OCI-LY3 (cell line): ENCODE data around the gene B4GALNT1.
"Not testable (repeated sequence)": the region's sequence is repeated elsewhere in the genome, so short reads cannot be mapped to it uniquely, and the experiment has no call there.

Experiments used
- EZH2phosphoT487 ChIP-seq: fragments of 200-600 bp; shearing (Covaris generic); IDR thresholded peaks from 2 replicates; pipeline ENCODE4 v1.6.1; 2018; ENCODE audit warnings: antibody characterized with exemption, mixed run types, low read depth
- TF ChIP-seq, protein P1 (sequence below): fragments of 200-600, 300-600 bp; sonication (generic); IDR thresholded peaks from 2 replicates; pipeline ENCODE4 v1.5.1; 2014; ENCODE audit warnings: antibody characterized with exemption, low read length, low read depth

DNA sequence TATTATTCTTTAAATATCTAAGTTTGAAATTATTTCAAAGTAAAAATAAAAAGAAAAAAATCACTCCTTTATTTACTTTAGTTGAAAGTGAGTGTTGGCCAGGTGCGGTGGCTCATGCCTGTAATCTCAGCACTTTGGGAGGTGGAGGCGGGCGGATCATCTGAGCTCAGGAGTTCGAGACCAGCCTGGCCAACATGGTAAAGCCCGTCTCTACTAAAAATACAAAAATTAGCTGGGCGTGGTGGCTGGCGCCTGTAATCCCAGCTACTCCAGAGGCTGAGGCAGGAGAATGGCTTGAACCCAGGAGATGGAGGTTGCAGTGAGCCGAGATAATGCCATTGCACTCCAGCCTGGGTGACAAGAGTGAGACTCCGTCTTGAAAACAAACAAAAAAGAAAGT, 3.7 kb upstream of the B4GALNT1 start:
- TF ChIP-seq, protein P1, sequence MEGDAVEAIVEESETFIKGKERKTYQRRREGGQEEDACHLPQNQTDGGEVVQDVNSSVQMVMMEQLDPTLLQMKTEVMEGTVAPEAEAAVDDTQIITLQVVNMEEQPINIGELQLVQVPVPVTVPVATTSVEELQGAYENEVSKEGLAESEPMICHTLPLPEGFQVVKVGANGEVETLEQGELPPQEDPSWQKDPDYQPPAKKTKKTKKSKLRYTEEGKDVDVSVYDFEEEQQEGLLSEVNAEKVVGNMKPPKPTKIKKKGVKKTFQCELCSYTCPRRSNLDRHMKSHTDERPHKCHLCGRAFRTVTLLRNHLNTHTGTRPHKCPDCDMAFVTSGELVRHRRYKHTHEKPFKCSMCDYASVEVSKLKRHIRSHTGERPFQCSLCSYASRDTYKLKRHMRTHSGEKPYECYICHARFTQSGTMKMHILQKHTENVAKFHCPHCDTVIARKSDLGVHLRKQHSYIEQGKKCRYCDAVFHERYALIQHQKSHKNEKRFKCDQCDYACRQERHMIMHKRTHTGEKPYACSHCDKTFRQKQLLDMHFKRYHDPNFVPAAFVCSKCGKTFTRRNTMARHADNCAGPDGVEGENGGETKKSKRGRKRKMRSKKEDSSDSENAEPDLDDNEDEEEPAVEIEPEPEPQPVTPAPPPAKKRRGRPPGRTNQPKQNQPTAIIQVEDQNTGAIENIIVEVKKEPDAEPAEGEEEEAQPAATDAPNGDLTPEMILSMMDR: not testable (repeated sequence)
- not testable (repeated sequence) for TF ChIP-seq EZH2phosphoT487
